Jurkat, Clone E6-1 (cell line): ENCODE data around the gene SLC15A4.

ENCODE experiments used
- DNase-seq: peaks from one replicate; pipeline ENCODE4 v3.0.0-alpha.2; 2011; ENCODE audit warnings: low read depth, low spot score
- H3K4me3 ChIP-seq: 2 replicates; pipeline ENCODE4 v1.5.1; 2011; ENCODE audit warnings: mild to moderate bottlenecking, low read length, control low read depth, moderate library complexity

The SLC15A4 gene

DNA sequence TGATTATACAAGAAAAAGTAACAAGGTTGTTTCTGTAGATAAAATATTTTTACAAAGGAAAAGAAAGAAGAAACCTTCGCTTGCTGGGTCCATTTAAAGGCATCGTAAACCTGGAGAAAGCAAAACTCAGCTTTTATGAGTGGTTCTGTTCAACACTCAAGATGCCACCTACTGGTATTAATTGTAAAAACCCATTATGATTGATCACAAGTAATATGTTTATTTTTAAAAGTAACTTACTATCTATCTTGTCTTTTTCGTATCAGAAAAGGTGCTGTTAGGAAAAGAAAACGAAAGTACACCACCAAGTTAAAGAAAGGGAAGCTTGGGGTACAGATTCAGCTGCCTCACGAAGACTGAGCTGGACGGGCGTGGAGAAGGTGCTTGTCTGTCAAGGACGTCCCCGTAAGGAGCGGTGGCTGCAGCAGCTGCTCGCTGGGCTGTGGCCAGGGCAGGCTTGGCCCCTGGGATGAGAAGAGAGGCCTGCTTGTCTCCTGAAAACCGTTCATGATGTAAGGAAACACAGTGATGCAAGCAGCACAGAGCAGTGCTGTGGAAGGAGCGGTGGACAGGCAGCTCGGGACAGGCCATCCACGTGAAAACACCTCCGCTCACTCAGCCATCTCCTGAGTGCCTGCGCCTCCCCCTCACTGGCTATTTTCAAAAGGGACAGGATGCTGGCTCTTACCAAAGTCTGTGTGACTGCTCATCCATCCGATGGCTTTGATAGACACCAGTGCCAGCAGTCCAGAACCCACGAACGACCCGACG lies 25.0 kb downstream of the SLC15A4 start:
- no peak for DNase-seq
- no peak overlapping the region for H3K4me3 ChIP-seq

DNA sequence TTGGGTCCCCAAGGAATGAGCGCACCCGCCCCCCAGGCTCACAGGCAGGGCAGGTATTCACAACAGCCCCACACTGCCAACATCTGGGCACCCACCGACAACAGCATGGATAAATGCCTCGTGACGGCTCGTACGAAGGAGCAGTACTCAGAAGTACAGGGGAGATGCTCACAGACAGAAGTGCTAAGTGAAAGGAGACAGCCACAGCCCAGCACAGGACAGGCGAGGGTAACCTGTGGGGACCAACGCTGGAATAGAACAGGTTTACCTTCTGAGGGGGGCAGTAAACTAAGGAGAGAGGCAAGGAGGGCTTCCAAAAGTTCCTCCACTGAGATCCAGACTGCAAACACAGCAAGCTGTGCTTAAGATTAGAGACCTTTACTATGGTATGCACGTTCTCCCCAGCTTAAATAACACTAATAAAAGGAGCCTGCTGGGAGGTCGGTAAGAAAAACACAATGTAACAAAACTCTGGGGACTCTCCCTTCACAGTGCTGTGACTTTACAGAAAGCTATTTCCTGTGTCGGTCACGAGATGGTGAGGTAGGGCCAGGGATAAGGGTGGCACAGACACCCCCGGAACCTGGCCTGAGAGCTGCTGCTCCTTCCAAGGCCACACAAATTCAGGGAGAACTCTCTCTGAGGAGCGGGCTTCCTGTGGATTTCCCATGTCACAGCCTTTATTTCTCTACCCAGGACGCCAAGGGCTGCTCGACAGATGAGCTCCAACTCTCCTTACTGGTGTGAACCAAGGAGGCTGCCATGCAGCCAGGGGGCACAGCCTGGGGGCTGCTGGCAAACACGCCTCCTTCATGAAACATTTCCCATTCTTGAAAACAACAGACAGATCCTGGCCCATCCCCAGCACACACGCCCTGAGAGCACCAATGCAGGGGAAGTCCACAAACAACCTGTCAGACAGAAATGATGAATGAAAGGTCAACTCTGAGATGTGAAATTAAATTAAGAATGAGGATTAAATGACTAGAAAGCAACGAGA lies 26.3 kb downstream of the SLC15A4 start:
- DNase-seq = no peak
- H3K4me3 ChIP-seq = no peak overlapping the region

- no peak overlapping the region for H3K4me3 ChIP-seq
- DNase-seq = no peak
Measured at GRCh38 chr12:128796439-128797118, 27.2 kb downstream of the SLC15A4 start.

GRCh38 chr12:128795530-128796361 lies 28.0 kb downstream of the SLC15A4 start:
- no peak overlapping the region for H3K4me3 ChIP-seq

GRCh38 chr12:128794661-128795529 lies 28.9 kb downstream of the SLC15A4 start:
- no peak for DNase-seq
- H3K4me3 ChIP-seq = no peak overlapping the region

More at GRCh38 chr12:128795530-128796361, 28.0 kb downstream of the SLC15A4 start:
- DNase-seq = no peak

DNA sequence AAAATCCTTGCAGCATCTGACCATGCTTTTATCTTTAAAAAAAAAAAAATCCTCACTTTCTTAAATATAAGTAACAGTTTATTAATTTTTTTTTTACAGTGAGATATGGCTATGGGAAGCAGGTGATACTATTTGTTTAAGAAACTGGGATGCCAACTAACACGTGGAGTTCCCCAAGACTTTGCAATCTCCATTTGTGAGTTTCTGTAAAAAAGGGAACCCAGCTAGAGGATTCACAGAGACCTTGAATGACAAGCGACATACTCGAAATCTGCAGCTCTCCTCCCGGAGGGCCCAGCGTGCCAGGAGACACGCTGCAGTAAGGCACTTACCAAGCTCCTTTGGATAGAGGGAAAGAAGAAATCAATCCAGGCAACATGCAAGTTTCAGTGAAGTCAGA lies 30.1 kb downstream of the SLC15A4 start:
- no peak overlapping the region for H3K4me3 ChIP-seq
- no peak for DNase-seq

- DNase-seq = no peak
- H3K4me3 ChIP-seq = no peak overlapping the region
Measured at GRCh38 chr12:128792881-128793280, 30.9 kb downstream of the SLC15A4 start.

- no peak overlapping the region for H3K4me3 ChIP-seq
- DNase-seq = no peak
Measured at GRCh38 chr12:128792398-128792797, 31.4 kb downstream of the SLC15A4 start.

DNA sequence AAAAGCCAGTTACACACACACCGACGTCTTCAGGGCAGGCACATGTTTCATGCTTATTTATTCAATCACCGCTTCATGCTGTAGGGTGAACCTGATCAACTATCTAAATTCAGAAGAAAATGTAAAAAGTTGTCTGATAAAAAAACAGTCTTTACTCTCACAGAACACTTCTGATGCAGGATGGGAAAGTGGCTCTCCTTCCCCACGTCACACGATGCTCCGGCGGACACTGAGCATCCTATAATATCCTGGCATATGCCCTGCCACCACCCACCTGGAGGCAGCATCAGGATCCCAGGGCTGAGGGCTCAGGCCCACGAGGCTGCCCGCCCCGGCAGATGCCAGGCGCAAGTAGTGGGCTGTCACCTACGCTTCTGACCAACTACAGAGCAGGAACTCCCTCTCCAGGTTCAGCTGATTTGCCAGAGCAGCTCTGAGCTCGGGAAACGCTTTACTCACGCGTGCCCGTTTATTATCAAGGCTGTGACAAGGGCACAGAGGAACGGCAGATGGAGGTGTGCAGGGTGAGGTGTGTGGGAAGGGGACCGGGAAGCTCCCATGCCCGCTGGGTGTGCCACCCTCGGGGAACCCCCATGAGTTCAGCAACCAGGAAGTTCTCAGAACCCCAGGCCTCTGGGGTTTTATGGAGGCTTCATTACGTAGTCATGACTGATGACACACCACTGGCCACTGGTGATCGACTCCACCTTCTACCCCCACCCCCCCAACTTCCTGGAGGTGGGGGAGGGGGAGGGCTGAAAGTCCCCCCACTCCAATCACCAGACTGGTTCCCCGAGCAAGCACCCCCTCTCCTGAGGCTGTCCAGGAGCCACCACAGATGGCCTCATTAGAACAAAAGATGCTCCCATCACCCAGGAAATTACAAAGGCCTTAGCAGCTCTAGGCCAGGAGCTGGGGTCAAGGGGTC lies 32.1 kb downstream of the SLC15A4 start:
- H3K4me3 ChIP-seq = no peak overlapping the region
- DNase-seq = no peak

GRCh38 chr12:128790653-128791373 lies 32.9 kb downstream of the SLC15A4 start:
- DNase-seq = no peak

DNA sequence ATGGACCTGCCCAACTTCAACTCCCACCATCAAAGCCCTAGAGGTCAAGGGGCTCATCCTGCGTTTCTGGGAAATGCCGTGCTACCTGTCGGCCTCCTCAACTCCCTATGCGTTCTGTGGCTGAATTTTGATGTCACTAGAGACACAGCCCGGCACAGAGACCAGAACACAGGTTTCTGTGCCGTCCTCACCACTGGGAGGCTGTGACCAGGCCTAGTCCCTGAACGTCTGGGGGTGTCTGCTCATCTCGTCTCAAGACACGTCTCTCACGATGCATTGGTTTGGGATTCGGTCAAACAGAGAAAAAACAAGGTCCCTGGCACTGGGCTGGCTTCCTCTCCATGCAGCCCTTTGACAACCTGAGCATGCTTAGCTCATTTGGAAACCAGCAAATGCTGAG lies 33.5 kb downstream of the SLC15A4 start:
- H3K4me3 ChIP-seq = no peak overlapping the region
- DNase-seq = no peak

More at GRCh38 chr12:128790653-128791373, 32.9 kb downstream of the SLC15A4 start:
- no peak overlapping the region for H3K4me3 ChIP-seq

DNA sequence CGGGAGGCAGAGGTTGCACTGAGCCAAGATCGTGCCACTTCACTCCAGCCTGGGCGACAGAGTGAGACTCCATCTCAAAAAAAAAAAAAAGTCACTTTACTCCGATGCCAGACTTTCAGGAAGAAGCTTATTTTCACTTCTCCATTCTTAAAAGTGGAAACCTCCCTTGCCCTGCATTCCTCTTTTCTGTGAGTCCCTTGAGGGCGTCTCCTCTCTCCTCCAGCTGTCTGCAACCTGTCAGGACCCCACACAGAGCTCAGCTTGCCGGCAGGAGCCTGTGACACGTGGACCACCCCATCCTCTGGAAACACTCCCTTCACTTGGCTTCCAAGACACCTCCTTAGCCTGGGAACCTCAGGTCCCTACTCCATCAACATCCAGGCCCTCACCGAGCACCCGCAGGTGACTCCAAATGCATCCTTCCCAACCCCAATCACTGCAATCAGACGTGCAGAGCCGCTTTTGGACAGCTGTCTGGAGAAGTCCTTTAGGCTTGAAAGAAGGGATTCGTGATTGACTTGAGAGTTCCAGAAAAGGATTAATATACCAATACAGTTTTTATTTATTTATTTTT lies 34.3 kb downstream of the SLC15A4 start:
- no peak overlapping the region for H3K4me3 ChIP-seq
- DNase-seq = no peak

- no peak overlapping the region for H3K4me3 ChIP-seq
- no peak for DNase-seq
Measured at GRCh38 chr12:128787827-128788226, 35.9 kb downstream of the SLC15A4 start.

- H3K4me3 ChIP-seq = no peak overlapping the region
- DNase-seq = no peak
Measured at GRCh38 chr12:128786741-128787391, 36.9 kb downstream of the SLC15A4 start.

DNA sequence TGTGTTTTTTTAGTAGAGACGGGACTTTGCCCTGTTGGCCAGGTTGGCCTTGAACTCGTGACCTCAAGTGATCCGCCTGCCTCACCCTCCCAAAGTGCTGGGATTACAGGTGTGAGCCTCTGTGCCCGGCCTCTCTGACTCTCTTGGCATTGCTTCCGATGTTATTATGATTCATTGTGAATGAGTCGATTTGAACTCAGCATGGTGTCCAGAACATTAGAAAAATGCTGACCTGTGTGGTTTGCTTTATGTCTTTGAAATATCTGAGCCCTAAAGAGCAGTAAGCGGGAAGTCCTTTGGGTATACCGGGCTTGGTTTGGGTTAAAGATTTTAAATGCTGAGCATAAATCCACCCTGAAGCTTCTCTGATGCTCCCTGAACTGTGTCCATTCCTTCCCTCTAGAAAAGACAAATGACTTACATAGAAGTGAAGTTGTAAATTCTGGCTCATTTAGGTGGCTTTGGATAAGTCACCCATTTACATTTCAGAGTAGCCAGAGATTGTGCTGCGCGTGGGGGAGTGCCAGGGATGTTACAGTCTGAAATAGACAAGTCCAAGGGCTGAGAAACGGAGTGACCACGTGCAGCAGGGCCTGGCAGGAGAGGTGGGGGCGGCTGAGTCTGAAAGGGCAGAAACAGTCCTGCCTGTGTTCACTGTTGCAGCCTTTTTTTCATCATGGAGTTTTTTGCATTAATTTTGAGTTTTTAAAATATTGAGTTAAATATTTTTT lies 39.6 kb downstream of the SLC15A4 start:
- DNase-seq = no peak
- H3K4me3 ChIP-seq = no peak overlapping the region
